HepG2 (cell line): ENCODE data around the gene CR1L. TPM values are rescaled to one million over a fixed set of nuclear protein-coding genes. Genes with fewer than 3 reads are reported as not detected.

Experiments used
- BRD4 ChIP-seq: sonication (generic); formaldehyde crosslinking; IDR thresholded peaks from 2 replicates; pipeline ENCODE4 v1.4.0; 2020; ENCODE audit warnings: missing genetic modification reagents
- DPF2 ChIP-seq: sonication (generic); formaldehyde crosslinking; IDR thresholded peaks from 2 replicates; pipeline ENCODE4 v1.4.0; 2020; ENCODE audit warnings: mild to moderate bottlenecking, low read depth, missing genetic modification reagents, borderline replicate concordance
- HDAC1 ChIP-seq: sonication (generic); formaldehyde crosslinking; IDR thresholded peaks from 2 replicates; pipeline ENCODE4 v1.5.1; 2020; ENCODE audit warnings: mild to moderate bottlenecking, missing genetic modification reagents
- HHEX ChIP-seq: IDR thresholded peaks from 2 replicates; pipeline ENCODE4 v1.6.1; 2016; ENCODE audit warnings: control low read depth
- HNF4G ChIP-seq, 2 experiments: sonication (generic) in 1 of 2; formaldehyde crosslinking in 1 of 2; IDR thresholded peaks; 2 replicates each; pipeline versions ENCODE4 v1.4.0 to v1.6.1; 2011 to 2020; ENCODE audit warnings: borderline replicate concordance in 2 of 2, low read depth in 2 of 2, mild to moderate bottlenecking in 2 of 2, low read length in 1 of 2, missing genetic modification reagents in 1 of 2, moderate library complexity in 1 of 2
- ISL2 ChIP-seq: sonication (generic); formaldehyde crosslinking; IDR thresholded peaks from 2 replicates; pipeline ENCODE4 v1.5.0; 2020; ENCODE audit warnings: missing genetic modification reagents
- MTA1 ChIP-seq: sonication (generic); formaldehyde crosslinking; IDR thresholded peaks from 2 replicates; pipeline ENCODE4 v1.4.0; 2020; ENCODE audit warnings: missing genetic modification reagents, mild to moderate bottlenecking, borderline replicate concordance
- NCOR1 ChIP-seq: fragments of 200-600 bp; sonication (generic); IDR thresholded peaks from 2 replicates; pipeline ENCODE4 v1.7.0; 2017; ENCODE audit warnings: antibody characterized with exemption, low read length, borderline replicate concordance
- NR2F1 ChIP-seq, 2 experiments: fragments of 450-650 bp in 1 of 2; formaldehyde crosslinking in 1 of 2; IDR thresholded peaks; 2 replicates each; pipeline versions ENCODE4 v1.5.0 to v1.6.1; 2016 to 2020; ENCODE audit warnings: mild to moderate bottlenecking in 1 of 2, missing compliant biosample characterization in 1 of 2, missing genetic modification reagents in 1 of 2, moderate library complexity in 1 of 2
- RXRB ChIP-seq: IDR thresholded peaks from 2 replicates; pipeline ENCODE4 v1.6.1; 2016; ENCODE audit warnings: borderline replicate concordance, missing genetic modification reagents, missing compliant biosample characterization
- SAP130 ChIP-seq: IDR thresholded peaks from 2 replicates; pipeline ENCODE4 v1.6.1; 2016; ENCODE audit warnings: low read depth
- SKI ChIP-seq: fragments of 450-650 bp; IDR thresholded peaks from one replicate; pipeline ENCODE4 v1.6.1; 2018; ENCODE audit warnings: mild to moderate bottlenecking; ENCODE audit not compliant: partially characterized antibody
- SMAD1 ChIP-seq: sonication (generic); formaldehyde crosslinking; IDR thresholded peaks from 2 replicates; pipeline ENCODE4 v1.4.0; 2020; ENCODE audit warnings: missing genetic modification reagents, low read depth, mild to moderate bottlenecking, borderline replicate concordance
- TCF7 ChIP-seq: sonication (generic); IDR thresholded peaks from 2 replicates; pipeline ENCODE4 v1.6.1; 2016; ENCODE audit warnings: antibody characterized with exemption, low read depth
- ZKSCAN8 ChIP-seq: IDR thresholded peaks from 2 replicates; pipeline ENCODE4 v1.6.1; 2016; ENCODE audit warnings: borderline replicate concordance, missing genetic modification reagents, missing compliant biosample characterization
- ZNF12 ChIP-seq: sonication (generic); formaldehyde crosslinking; IDR thresholded peaks from 2 replicates; pipeline ENCODE4 v1.5.0; 2020; ENCODE audit warnings: missing genetic modification reagents
- ZNF260 ChIP-seq: sonication (generic); formaldehyde crosslinking; IDR thresholded peaks from 2 replicates; pipeline ENCODE4 v1.4.0; 2020; ENCODE audit warnings: missing genetic modification reagents, low read depth, mild to moderate bottlenecking, borderline replicate concordance
- ZNF3 ChIP-seq: IDR thresholded peaks from 2 replicates; pipeline ENCODE4 v1.7.0; 2017; ENCODE audit warnings: inconsistent platforms
- ZSCAN9 ChIP-seq: IDR thresholded peaks from 2 replicates; pipeline ENCODE4 v1.6.1; 2016; ENCODE audit warnings: borderline replicate concordance
- polyA plus RNA-seq, 8 experiments: library from polyadenylated mRNA; depleted of rRNA in 3 of 8; stranded (reverse) in 7 of 8; unstranded in 1 of 8; fragments of >200 nt; fragmentation: Illumina TruSeq in 4 of 8; extraction: Trizol in 4 of 8; gene quantifications; 2 replicates each; pipeline versions ENCODE4 v1.2.1 to v1.2.3, GENCODE V29; 2011 to 2016; ENCODE audit warnings: low read depth in 4 of 8, missing spikeins in 1 of 8, mixed read lengths in 1 of 8; ENCODE audit not compliant: insufficient read depth in 1 of 8
- total RNA-seq, 5 experiments: library from RNA; depleted of rRNA; stranded (reverse); fragments of >200 nt; fragmentation: Illumina TruSeq; extraction: Trizol; gene quantifications; 2 replicates each; pipeline ENCODE4 v1.2.3, GENCODE V29; 2016; ENCODE audit warnings: low read depth in 1 of 5
- TF ChIP-seq, protein P1 (sequence below): sonication (generic); formaldehyde crosslinking; IDR thresholded peaks from 2 replicates; pipeline ENCODE4 v1.5.0; 2020; ENCODE audit warnings: mild to moderate bottlenecking, missing genetic modification reagents, borderline replicate concordance
- TF ChIP-seq, protein P2 (sequence below): sonication (generic); formaldehyde crosslinking; IDR thresholded peaks from 2 replicates; pipeline ENCODE4 v1.5.0; 2020; ENCODE audit warnings: mild to moderate bottlenecking, missing genetic modification reagents
- TF ChIP-seq, protein P3 (sequence below): sonication (generic); formaldehyde crosslinking; IDR thresholded peaks from 2 replicates; pipeline ENCODE4 v1.5.1; 2020; ENCODE audit warnings: missing genetic modification reagents, mild to moderate bottlenecking, borderline replicate concordance

The CR1L gene
- total and polyA plus RNA-seq, 2 of the 13 experiments (the other 11 are each of a cell fraction or from before 2014, with no cell fraction given): not detected

DNA sequence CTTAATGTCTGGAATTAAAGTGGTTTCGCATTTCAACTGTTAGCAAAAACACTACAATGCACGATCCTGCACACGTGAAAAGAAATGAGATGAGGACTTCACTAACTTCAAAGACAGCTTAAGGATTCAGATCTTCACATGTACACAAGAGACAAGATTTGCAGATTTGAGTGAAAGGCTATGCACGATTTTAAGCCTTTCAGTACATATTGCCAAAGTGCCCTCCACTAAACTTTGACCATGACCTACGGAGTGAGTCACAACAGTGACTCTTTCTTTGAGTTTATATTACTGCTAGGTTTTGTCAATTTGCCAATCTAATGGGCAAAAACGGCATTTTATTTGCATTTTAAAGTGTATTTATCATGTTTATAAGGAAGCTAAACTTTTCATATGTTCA is 41.2 kb upstream of the CR1L start (continued):
- TF ChIP-seq, protein P1, sequence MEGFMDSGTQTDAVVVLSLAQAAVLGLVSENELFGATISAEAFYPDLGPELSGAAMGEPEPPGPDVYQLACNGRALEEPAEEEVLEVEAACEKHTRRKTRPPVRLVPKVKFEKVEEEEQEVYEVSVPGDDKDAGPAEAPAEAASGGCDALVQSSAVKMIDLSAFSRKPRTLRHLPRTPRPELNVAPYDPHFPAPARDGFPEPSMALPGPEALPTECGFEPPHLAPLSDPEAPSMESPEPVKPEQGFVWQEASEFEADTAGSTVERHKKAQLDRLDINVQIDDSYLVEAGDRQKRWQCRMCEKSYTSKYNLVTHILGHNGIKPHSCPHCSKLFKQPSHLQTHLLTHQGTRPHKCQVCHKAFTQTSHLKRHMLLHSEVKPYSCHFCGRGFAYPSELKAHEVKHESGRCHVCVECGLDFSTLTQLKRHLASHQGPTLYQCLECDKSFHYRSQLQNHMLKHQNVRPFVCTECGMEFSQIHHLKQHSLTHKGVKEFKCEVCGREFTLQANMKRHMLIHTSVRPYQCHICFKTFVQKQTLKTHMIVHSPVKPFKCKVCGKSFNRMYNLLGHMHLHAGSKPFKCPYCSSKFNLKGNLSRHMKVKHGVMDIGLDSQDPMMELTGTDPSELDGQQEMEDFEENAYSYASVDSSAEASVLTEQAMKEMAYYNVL (CRISPR knock-in tag): peak; percentile 80; the same call in 1 of the 2 replicates
- peak; percentile 83; the same call in 1 of the 2 replicates for TF ChIP-seq ZNF12 (CRISPR knock-in tag)
- TF ChIP-seq HNF4G (IDR thresholded peaks at IDR 0.05; ENCODE audit: borderline replicate concordance, low read depth, low read length): peak; percentile 52; the same call in 1 of the 2 replicates
- no peak for TF ChIP-seq HNF4G (CRISPR knock-in tag; IDR thresholded peaks at IDR 0.05; ENCODE audit: borderline replicate concordance, low read depth)
- no peak for TF ChIP-seq ZNF260
- peak; percentile 99 for TF ChIP-seq ISL2 (CRISPR knock-in tag)
- no peak for TF ChIP-seq BRD4 (CRISPR knock-in tag)
- peak; percentile 97 for TF ChIP-seq TCF7
- TF ChIP-seq SAP130 (CRISPR knock-in tag): peak; percentile 72
- TF ChIP-seq SMAD1 (CRISPR knock-in tag): no peak
- peak; percentile 69 for TF ChIP-seq ZKSCAN8 (CRISPR knock-in tag)
- TF ChIP-seq, protein P2, sequence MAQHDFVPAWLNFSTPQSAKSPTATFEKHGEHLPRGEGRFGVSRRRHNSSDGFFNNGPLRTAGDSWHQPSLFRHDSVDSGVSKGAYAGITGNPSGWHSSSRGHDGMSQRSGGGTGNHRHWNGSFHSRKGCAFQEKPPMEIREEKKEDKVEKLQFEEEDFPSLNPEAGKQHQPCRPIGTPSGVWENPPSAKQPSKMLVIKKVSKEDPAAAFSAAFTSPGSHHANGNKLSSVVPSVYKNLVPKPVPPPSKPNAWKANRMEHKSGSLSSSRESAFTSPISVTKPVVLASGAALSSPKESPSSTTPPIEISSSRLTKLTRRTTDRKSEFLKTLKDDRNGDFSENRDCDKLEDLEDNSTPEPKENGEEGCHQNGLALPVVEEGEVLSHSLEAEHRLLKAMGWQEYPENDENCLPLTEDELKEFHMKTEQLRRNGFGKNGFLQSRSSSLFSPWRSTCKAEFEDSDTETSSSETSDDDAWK (CRISPR knock-in tag): no peak
- TF ChIP-seq HDAC1: peak; percentile 73
- TF ChIP-seq RXRB (CRISPR knock-in tag): peak; percentile 96
- TF ChIP-seq ZSCAN9 (CRISPR knock-in tag): 0 out of 2 replicates have a peak, but pooled peaks have one; percentile 34
- TF ChIP-seq NCOR1: peak; percentile 95
- TF ChIP-seq ZNF3 (CRISPR knock-in tag): no peak
- TF ChIP-seq SKI: peak; percentile 96
- peak; percentile 89 to 97 for TF ChIP-seq NR2F1 (CRISPR knock-in tag; IDR thresholded peaks at IDR 0.05)
- TF ChIP-seq, protein P3, sequence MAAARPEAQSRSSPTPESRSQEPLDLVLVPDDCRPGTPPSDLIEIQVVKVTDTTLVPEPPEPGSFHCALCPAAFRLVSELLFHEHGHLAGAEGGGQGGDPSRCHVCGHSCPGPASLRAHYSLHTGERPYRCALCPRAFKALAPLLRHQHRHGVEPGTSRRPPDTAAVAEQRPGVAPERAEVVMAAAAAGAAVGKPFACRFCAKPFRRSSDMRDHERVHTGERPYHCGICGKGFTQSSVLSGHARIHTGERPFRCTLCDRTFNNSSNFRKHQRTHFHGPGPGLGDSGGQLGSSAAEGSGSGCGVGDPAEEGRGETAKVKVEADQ: 0 out of 2 replicates have a peak, but pooled peaks have one; percentile 34
- peak; percentile 84 for TF ChIP-seq DPF2
- TF ChIP-seq HHEX (CRISPR knock-in tag): peak; percentile 88
- TF ChIP-seq MTA1 (CRISPR knock-in tag): no peak
